Midbrain (tissue), 1 donor: Measurements from ENCODE around the gene SMIM35.

Experiments used
- DNase-seq: peaks from one replicate; lab custom pipeline; 2025; lab: John Stamatoyannopoulos, UW

Gene SMIM35

DNA sequence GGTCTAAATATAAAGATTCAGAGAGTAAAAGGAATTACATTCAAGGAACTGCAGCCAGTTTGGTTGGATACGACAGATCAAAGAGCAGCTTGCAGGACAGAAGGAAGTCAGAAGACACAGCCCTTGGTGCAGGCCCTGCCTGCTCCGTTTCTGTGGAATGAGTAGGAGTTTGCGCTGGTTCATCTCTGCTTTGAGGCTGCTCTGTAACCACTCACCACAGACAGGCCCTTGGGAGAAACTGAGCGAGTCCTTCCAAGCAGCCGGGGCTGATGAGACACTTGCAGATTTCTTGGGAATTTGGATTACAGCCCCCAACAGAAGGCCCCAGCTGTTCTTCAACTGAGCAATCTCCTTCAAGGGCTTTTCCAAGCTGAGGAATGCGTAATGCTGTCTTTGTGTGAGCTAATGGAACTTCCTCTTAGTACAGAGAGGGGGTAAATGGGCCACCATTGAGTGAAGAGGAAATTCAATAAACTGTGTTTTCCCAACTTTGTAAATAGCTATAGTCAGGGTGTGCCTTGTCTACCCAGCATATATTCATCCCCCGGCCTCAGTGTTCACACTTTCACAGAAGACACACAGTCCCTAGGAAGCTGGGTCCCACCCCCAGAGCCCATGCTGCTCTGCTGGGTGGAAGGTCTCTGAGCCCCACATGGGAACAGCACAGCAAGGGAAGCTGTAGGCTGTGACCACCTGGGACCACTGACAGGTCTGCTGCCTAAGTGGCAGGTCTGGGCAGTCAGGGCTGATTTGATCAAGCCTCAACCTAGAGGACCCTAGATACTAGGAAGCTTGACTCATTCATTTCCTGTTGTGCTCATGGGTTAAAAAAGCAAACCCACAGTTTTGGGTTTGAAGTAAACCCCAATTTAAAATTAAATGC lies 84.0 kb downstream of the SMIM35 start:
- DNase-seq: no peak

DNA sequence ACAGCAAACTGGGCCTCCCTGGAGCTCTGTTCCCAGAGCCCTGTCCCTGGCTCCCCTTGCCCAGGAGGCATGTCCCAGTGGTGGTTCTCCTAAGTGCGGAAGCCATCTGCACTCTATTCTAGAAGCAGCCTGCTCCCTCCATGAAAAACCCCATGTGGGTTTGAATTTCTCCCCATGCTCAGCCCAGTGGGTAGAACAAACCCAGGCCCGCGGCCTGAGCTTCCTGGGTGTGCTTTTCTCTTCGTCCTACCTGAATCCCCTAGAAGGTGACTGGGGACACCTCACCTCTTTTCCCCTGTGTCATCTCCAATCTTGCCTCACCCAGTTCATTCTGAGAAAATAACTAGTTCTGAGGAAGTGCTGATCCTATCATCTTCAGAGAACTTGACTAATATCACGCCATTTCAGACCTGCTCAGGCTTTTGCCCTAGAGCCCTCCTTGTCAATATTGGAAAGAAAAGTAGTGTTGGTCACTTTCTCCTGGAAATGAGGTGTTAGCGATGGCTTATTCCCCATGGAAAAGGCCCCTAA lies 84.7 kb downstream of the SMIM35 start:
- DNase-seq: no peak

DNA sequence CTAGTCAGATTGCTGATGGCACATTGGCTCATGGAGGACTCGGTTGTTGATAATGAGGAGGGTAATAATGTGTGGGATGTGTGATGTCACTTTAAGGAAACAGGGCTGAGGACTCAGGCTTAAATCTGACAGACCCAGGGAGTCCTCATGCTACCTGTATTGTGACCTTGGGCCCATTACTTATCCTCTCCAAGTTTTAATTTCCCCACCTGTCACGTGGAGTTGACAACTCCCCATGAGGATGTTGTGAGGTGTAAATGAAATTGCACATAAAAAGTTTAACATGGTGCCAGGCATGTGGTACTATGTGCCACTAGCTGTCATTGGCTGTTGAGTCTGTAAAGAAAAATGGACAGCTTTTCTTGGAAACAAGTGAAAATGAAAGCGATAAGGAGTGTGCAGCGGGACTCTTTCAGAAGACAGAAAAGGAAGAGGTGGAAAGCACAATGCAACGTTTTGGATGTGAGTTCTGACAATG lies 85.2 kb downstream of the SMIM35 start:
- DNase-seq: no peak

DNA sequence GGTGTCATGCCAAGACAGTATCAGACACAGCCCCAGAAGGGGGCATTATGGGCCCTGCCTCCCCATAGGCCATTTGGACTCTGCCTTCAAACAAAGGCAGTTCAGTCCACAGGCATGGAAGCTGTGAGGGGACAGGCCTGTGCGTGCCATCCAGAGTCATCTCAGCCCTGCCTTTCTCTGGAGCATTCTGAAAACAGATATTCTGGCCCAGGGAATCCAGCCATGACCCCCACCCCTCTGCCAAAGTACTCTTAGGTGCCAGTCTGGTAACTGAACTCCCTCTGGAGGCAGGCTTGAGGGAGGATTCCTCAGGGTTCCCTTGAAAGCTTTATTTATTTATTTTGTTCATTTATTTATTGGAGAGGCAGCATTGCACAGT lies 85.9 kb downstream of the SMIM35 start:
- no peak for DNase-seq

DNA sequence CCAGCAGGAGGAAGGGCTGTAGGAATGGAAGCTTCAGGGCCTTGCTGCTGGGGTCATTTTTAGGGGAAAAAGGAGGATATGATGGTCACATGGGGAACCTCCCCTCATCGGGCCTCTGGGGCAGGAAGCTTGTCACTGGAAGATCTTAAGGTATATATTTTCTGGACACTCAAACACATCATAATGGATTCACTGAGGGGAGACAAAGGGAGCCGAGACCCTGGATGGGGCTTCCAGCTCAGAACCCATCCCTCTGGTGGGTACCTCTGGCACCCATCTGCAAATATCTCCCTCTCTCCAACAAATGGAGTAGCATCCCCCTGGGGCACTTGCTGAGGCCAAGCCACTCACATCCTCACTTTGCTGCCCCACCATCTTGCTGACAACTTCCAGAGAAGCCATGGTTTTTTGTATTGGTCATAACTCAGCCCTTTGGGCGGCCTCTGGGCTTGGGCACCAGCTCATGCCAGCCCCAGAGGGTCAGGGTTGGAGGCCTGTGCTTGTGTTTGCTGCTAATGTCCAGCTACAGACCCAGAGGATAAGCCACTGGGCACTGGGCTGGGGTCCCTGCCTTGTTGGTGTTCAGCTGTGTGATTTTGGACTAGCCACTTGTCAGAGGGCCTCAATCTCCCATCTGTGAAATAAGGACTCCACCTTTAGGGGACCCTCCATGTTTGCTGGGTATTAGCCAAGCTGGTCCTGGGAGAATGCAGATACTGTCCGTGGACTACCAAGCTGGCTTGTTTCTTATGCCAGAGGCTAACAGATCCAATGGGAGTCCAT lies 86.5 kb downstream of the SMIM35 start:
- no peak for DNase-seq

DNA sequence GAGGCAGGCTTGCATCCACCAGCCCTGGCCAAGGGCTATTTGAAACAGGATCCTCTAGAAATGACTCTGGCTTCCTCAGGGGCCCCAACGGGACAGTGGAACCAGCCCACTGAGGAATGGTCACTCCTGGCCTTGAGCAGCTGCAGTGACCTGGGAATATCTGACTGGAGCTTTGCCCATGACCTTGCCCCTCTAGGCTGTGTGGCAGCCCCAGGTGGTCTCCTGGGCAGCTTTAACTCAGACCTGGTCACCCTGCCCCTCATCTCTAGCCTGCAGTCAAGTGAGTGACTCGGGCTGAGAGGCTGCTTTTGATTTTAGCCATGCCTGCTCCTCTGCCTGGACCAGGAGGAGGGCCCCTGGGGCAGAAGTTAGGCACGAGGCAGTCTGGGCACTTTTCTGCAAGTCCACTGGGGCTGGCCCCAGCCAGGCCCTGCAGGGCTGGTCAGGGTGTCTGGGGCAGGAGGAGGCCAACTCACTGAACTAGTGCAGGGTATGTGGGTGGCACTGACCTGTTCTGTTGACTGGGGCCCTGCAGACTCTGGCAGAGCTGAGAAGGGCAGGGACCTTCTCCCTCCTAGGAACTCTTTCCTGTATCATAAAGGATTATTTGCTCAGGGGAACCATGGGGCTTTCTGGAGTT lies 87.3 kb downstream of the SMIM35 start:
- no peak for DNase-seq

DNA sequence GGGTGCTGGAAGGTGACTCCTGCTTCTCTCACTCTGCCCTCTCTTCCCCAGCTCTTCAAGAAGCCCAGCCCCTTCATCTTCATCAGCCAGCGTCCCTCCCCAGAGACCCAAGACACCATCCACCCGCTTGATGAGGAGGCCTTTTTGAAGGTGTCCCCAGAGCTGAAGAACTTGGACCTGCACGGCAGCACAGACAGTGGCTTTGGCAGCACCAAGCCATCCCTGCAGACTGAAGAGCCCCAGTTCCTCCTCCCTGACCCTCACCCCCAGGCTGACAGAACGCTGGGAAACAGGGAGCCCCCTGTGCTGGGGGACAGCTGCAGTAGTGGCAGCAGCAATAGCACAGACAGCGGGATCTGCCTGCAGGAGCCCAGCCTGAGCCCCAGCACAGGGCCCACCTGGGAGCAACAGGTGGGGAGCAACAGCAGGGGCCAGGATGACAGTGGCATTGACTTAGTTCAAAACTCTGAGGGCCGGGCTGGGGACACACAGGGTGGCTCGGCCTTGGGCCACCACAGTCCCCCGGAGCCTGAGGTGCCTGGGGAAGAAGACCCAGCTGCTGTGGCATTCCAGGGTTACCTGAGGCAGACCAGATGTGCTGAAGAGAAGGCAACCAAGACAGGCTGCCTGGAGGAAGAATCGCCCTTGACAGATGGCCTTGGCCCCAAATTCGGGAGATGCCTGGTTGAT lies 88.0 kb downstream of the SMIM35 start:
- no peak for DNase-seq

DNA sequence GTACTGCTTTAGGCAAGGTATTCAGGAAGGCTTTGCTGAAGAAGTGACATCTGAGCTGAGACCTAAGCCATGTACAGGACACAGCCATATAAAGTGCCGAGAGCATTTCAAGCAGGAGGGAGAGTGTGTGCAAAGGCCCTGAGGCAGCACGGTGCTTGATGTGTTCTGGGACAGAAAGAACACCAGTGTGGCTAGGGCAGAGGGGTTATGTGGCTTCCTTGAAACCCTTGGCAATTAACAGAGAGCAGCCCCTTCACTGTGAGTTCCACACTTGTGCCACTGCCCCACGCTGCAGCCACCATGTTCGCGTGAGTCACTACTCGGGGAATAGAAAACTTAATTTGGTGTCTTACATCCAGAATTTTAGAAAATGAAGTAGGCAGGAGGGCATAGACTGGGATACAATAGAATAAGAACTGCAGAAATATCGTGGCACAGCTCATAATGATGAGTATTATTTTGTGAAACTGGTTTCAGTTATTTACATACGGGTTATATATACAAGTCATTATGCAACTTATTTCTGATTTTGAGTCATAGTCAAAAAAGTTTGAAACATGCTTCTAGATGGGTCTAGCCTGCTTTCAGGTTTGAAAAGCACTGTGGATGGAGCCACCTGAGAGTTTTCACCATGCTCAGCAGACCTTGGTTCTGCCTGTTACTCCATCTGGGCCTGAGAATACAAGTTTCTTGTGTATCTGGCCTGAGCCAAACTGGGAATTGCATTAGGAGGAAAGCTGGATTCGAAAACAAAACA lies 88.8 kb downstream of the SMIM35 start:
- no peak for DNase-seq

DNA sequence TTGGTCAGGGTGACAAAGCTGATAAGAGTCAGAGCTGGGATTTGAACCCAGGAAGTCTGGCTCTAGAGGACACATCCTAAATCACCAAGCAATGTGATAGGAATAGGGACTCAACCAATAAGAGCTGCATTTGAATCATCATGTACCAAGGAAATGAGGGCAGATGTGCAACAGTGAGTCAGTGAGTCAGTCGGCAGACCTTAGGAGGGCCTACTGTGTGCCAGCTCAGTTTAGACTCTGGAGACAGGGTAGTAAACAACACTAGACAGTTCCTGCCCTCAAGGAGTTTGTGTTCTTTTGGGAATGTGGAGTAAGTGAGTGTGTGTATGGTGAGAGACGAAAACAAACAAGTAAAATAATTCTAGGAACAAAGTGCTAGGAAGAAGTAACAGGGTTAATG lies 89.4 kb downstream of the SMIM35 start:
- DNase-seq: no peak

DNA sequence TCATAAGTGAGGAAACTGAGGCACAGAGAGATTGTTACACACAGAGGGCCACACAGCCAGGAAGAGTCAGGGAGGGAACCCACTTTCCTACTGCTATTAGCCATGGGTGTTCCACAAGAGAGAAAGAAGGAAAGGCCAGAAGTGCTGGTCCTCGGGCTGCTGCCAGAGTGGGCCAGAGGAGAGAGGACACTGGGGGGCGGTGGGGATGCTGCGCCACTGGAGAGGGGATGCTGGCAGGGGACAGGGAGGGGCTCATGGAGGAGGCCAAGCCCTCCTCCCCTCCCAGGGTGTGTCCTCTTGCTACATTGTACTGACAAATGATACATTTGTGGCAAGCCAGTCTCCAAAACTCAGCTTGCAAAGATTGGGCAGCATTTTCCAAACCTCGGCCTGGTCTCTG lies 90.7 kb downstream of the SMIM35 start:
- no peak for DNase-seq

DNA sequence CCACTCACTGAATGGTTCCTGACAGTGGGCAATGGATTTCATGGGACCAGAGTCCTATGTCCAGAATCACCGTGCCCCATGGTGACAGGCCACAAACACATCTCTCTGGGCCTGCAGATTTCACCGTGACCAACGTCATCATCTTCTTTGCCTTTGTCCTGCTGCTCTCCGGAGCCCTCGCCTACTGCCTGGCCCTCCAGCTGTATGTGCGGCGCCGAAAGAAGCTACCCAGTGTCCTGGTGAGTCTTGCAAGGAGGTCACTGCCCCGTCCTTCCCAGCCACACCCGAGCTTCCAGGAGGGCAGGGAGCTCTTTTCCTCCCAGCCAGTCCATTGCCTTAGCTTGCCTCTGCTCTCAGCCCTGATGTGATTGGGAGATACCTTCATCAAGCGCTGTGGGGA lies 91.3 kb downstream of the SMIM35 start:
- DNase-seq: no peak

DNA sequence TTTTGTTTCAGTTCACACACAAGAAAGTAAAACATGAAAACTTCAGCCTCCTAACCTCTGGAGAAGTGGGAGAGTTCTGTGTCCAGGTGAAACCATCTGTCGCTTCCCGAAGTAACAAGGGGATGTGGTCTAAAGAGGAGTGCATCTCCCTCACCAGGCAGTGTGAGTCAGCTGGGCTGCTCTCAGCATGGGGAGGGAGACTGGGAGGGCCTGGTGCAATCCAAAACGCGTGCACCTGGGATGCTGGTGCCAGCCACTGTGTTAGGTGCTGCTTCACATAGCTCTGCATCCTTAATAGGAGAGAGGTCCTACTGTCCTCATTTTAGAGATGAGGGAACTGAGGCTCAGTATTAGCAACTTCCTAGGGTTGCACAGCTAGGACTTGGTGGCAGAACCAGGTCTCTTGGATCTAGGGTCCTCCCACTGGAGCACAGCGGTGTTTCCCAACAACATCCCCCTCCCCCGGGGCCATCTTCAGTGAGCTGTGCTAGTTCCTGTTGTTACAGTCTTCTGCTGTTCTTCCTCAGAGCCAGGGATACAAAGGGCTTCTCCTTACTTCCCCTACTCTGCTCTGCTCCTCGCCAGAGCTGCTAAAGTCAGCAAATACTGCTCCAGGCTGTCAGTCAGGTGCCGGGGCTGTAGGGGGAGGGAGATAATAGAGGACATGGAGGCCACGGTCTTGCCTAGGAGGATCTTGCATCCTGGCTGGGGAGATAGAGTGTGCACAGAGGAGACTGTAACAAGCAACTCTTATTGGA lies 92.6 kb downstream of the SMIM35 start:
- no peak for DNase-seq

DNA sequence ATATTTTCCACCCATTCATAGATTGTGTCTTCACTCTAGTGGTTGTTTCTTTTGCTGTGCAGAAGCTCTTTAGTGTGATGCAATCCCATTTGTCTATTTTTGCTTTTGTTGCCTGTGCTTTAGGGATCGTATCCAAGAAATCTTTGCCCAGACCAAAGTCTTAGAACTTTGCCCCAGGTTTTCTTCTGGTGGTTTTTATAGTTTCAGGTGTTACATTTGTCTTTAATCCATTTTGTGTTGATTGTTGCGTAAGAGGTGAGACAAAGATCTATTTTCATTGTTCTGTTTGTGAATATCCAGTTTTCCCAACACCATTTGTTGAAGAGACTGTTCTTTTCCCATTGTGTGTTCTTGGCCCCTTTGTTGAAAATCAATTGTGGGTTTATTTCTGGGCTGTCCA lies 94.1 kb downstream of the SMIM35 start:
- no peak for DNase-seq

DNA sequence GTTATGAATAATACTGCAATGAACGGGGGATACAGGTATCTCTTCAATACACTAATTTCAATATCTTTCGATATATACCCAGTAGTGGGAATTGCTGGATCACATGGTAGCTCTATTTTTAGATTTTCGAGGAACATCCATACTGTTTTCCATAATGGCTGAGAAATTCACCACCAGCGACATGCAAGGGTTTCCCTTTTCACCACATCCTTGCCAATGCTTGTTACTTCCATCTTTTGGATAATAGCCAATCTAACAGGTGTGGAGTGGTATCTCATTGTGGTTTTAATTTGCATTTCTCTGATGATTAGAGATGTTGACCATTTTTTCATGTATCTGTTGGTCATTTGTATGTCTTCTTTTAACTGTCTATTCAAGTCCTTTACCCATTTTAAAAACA lies 94.6 kb downstream of the SMIM35 start:
- no peak for DNase-seq

DNA sequence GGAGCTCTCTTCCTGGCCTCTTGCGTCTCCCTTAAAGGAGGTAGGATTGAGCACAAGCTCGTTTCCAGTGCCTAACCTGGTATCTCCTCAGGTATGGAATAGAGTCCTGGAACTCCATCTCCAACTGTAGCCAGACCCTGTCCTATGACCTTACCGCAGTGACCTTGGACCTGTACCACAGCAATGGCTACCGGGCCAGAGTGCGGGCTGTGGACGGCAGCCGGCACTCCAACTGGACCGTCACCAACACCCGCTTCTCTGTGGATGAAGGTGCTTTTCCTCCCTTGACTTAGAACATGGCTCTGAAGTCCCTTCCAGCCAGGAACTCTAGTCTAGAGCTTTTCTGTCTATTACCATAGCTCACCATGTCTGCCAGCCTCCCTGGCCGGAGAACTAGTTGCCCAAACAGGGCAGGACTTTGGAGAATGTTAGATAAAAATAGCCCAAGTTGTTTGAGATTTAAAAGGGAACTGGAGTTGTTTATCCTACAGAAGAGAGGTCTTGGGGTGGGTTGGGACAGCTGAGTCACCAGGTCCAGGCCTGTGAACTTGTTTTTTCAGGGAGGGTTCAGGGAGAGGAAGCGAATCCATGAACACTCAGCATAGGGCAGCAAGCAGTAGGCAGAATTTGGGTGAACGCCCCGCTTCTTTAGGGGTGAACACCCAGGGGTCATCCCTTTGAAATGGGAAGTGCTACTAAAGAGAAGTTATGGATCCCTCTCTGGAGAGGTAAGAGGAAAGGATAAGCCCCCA lies 97.2 kb downstream of the SMIM35 start:
- no peak for DNase-seq

DNA sequence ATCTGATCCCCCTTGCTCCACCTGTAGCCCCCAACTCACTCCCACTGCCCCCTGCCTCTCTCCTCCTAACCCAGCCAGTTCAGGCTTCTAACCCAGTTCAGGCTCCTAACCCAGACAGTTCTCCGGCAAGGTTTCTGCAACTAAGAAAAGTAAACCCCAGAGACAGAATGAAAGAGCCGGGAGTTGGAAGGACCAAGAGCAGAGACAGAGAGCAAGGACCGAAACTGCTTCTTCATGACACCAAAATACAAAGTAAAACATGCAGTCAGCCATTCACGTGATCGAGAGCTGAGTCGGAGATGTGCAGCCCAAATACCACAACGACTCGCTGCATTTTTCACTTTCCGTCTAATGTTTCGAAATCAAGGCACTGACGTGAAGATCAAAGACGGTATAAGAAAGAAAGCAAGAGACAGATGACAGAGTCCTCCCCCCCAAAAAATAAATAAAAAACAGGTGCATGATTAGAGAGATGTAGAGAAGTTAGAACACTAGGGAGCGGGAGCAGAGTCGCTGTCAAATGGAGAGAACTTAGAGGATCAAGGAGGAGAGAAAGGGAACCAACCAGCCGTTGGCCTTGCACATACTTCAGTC lies 99.7 kb downstream of the SMIM35 start:
- no peak for DNase-seq

DNA sequence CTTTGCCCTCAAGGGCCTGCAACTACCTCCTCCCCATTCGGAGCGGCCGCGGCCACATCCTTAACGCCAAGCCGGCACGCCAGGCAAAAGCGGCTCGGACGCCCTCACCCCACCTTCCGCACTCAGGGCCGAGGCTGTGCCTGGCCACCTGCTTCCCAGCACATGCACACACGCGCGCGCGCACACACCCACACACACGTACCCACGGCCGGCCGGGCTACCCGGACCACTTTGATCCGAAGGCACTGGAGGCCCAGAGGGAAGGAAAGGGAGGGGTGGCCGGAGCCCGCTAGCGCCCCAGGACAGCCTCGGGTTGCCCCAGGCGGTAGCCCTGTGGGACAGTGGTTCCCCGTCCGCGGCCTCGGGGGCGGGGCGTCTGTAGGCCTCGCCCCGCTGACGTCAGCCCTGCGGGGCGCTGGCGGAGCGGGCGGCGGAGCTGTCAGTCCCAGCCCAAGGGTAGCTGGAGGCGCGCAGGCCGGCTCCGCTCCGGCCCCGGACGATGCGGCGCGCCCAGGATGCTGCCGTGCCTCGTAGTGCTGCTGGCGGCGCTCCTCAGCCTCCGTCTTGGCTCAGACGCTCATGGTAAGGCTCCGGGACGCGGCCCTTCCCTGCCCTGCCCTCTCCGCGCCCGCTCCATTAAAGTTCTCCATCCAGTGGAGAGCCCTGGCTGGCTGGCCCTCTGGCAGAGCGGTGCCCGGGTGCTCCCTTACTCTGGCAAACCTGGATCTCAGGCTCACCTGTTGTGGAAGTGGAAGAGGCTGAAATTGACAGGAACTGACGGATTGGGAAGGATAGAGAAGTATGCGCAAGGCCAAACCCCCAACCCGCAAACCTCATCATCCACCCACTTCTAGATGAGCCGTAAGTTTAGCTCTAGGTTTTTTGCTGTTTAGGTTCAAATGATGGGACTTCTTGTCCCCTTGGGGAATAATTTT lies 100.5 kb downstream of the SMIM35 start, which contains the start of gene IL10RA:
Gene IL10RA (plus strand): TSS at position 442 of the 935 bp plus-strand sequence. CDS start 74 bp downstream, at position 516.
- DNase-seq: peak; percentile 80

DNA sequence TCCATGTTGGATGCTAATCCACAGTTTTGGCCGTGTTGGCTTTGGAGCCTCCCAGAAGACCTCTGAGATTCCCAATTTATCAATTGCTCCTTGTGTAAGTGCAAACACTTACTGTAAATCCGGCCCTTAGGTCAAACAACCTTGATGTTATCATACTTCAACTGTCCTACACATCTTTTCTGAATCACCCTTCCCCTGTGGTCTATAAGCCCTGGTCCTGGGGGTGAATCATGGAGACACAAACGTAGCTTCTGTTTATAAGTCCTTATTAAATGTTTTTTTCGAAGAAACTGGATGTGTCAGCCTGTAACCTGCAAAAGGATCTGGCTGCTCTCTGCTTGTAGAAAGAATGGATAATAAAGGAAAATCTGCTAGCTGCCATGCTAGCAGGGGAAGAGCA lies 102.3 kb downstream of the SMIM35 start:
- no peak for DNase-seq
